ENCODE measurements around the gene RRAS2.
A peak's percentile ranks its signal among the peaks of the same experiment; 100 is the strongest.
"Not testable (repeated sequence)": the region's sequence is repeated elsewhere in the genome, so short reads cannot be mapped to it uniquely, and the experiment has no call there.

The RRAS2 gene

DNA sequence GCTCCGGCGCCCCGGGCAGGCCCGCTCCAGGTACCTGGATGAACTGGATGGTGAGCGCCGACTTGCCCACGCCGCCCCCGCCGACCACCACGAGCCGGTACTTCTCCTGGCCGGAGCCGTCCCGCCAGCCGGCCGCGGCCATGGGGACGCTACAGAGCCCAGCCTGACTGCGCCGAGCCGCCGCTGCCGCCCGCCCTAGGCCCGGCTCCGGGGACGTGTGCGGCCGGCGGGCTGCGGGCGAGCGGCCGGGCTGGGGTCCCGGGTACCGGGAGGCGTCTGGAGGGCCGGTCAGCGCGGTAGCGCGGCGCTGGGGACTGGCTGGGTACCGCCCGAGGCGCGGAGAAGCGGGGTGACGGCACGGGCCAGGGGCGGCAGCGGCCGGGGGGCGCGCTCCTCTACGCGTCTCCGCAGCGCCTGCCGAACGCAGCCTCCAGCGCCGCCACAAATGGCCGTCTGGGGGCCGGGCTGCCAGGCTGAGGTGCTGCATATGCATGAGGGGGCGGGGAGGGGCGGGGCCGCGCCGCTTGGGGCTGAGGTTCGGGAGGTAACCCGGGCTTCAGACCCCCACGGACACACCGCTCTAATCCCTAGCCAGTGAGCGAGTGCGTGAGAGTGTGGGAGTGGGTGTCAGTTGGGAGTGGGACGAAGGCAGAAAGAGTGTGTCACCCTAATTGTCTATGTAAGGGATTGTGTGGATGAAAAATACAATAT is at the start of gene RRAS2:
Gene RRAS2 (minus strand): TSS at position 455 of the 711 bp plus-strand sequence. CDS start 313 bp downstream, at position 142.
- peaks cover 56% of the 10 kb centered on the region for H3K4me1 Mint-ChIP-seq
- peak; percentile 83 for DNase-seq
- peaks cover 8% of the 10 kb centered on the region for H3K27me3 Mint-ChIP-seq

DNA sequence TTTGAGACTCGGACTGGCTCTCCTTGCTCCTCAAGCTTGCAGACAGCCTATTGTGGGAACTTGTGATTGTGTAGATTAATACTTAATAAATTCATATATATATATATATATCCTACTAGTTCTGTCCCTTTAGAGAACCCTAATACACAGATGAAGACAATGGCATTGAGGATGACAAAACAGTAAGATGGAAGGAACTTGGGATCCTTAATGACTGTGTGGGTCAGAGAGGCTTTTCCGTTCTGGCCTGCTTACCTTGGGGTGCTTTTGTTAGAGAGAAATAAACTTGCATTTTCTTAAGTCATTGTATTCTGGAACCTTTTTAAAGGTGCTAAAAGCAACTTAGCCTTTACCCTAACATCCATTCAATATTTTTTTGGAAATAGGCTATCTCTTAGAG is 49.6 kb upstream of the RRAS2 start:
- no peaks in the 10 kb centered on the region for H3K9me3 Mint-ChIP-seq
- no peaks in the 10 kb centered on the region for H3K27me3 Mint-ChIP-seq
- H3K27ac Mint-ChIP-seq: no peak overlapping the region
- ATAC-seq (no peak), DNase-seq (no peak)
- no peak overlapping the region for H3K4me3 Mint-ChIP-seq
- peaks cover 45% of the 10 kb centered on the region for H3K4me1 Mint-ChIP-seq

More for the DNA sequence above, at the start of gene RRAS2:
- Mint-ChIP-seq H3K9me3 (no peaks in the 10 kb centered on the region), H3K4me3 (peak within 1 kb of the TSS; percentile 94 to 97), H3K27ac (peak within 1 kb of the TSS; percentile 93 to 97)
- peak; percentile 94 for ATAC-seq

DNA sequence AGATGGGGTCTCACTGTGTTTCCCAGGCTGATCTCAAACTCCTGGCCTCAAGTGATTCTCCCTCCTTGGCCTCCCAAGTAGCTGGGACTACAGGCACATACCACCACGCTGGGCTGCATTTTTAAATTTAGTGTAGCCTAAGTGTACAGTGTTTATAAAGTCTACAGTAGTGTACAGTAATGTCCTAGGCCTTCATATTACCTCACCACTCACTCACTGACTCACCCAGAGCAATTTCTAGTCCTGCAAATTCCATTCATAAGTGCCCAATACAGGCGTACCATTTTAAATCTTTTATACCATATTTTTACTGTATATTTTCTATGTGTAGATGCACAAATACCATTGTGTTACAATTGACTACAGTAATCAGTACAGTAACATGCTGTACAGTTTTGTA is 47.1 kb upstream of the RRAS2 start:
- peaks cover 20% of the 10 kb centered on the region for H3K4me1 Mint-ChIP-seq
- not testable (repeated sequence) for DNase-seq, H3K9me3 Mint-ChIP-seq, H3K4me3 Mint-ChIP-seq, H3K27me3 Mint-ChIP-seq, H3K27ac Mint-ChIP-seq, ATAC-seq

DNA sequence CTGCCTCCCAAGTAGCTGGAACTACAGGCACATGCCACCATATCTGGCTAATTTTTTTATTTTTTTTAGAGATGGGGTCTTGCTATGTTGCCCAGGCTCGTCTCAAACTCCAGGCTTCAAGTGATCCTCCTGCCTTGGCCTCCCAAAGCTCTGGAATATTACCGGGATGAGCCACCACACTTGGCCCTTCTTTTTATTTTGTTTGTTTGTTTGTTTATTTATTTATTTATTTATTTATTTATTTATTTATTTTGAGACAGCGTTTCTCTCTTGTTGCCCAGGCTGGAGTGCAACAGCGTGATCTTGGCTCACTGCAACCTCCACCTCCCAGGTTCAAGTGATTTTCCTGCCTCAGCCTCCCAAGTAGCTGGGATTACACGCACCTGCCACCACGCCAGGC is 44.5 kb upstream of the RRAS2 start:
- not testable (repeated sequence) for H3K4me1 Mint-ChIP-seq, H3K4me3 Mint-ChIP-seq, DNase-seq, H3K9me3 Mint-ChIP-seq, ATAC-seq, H3K27ac Mint-ChIP-seq, H3K27me3 Mint-ChIP-seq

DNA sequence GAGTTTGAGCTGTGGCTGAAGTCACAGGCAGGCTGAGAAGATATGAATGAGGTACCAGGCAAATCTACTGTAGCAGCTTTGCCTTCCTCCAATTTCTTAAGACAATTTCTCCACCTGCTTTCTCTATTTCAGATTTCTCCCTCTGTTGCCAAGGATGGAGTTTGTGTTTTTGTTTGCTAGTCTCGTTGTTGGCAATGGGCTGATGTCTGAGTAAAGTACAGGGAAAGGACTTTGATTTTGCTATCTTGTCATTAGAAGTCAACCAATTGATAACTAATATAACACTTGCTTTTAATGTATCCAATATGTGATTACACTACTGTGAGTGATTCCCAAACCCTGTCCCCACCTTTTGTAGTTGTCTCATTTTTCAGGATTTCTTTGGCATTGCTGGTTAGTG is 40.1 kb upstream of the RRAS2 start:
- Mint-ChIP-seq H3K4me3 (no peak overlapping the region), H3K27ac (no peak overlapping the region), H3K4me1 (peaks cover under 1% of the 10 kb centered on the region), H3K9me3 (no peaks in the 10 kb centered on the region), H3K27me3 (peaks cover 8% of the 10 kb centered on the region)
- no peak for ATAC-seq
- no peak for DNase-seq

DNA sequence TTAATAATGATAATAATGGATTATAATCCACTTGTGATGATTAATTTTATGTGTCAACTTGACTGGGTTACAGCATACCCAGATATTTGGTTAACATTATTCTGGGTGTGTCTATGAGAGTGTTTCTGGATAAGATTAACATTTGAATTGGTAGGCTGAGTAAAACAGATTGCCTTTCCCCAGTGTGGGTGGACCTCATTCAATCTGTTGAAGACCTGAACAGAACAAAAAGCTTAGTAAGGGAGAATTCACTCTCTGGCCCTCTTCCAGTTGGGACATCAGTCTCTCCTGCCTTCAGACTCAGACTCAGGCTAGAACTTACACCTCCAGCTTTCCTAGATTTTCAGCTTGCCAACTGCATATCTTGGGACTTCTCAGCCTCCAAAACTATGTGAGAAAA is 37.3 kb upstream of the RRAS2 start:
- Mint-ChIP-seq H3K27ac (no peak overlapping the region), H3K9me3 (no peaks in the 10 kb centered on the region), H3K4me1 (peaks cover 6% of the 10 kb centered on the region), H3K27me3 (peaks cover 8% of the 10 kb centered on the region), H3K4me3 (no peak overlapping the region)
- ATAC-seq (no peak), DNase-seq (no peak)

DNA sequence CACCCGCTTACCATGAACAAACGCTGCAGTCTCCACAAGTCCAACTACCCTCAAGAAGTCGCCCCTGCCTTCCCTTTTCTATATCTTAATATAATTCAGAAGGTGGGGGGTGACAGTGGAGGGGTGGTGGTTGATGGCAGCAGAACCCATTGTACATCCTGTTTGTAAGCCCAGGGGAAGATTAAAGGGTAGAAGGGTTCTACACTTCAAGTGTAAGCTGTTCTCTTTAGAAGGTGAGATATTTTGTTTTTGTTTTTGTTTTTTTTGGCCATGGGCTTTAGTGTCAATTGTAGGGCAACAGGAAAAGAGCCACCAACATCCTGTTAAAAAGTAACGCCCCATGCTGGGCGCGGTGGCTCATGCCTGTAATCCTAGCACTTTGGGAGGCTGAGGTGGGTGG is 34.9 kb upstream of the RRAS2 start:
- ATAC-seq: no peak
- Mint-ChIP-seq H3K4me1 (peaks cover 6% of the 10 kb centered on the region), H3K4me3 (no peak overlapping the region), H3K9me3 (no peaks in the 10 kb centered on the region), H3K27ac (no peak overlapping the region), H3K27me3 (peaks cover 8% of the 10 kb centered on the region)
- DNase-seq: no peak

DNA sequence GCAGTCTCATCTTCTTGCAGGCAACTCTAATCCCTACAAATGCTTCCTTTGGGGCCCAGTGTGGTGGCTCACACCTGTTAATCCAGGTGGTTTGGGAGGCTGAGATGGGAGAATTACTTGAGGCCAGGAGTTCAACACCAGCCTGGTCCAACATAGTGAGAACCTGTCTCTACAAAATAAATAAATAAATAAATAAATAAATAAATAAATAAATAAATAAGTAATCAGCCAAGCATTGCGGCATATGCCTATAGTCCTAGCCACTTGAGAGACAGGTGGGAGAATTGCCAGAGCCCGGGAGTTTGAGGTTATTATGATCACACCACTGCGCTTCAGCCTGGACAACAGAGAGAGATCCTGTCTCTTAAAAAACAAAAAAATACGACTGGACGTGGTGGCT is 34.1 kb upstream of the RRAS2 start:
- H3K27ac Mint-ChIP-seq: no peak overlapping the region
- H3K27me3 Mint-ChIP-seq: peaks cover 3% of the 10 kb centered on the region
- no peak for ATAC-seq
- H3K9me3 Mint-ChIP-seq: peaks cover 0 to 2% of the 10 kb centered on the region in 2 donors
- no peak for DNase-seq
- no peak overlapping the region for H3K4me3 Mint-ChIP-seq
- H3K4me1 Mint-ChIP-seq: peaks cover 6% of the 10 kb centered on the region

DNA sequence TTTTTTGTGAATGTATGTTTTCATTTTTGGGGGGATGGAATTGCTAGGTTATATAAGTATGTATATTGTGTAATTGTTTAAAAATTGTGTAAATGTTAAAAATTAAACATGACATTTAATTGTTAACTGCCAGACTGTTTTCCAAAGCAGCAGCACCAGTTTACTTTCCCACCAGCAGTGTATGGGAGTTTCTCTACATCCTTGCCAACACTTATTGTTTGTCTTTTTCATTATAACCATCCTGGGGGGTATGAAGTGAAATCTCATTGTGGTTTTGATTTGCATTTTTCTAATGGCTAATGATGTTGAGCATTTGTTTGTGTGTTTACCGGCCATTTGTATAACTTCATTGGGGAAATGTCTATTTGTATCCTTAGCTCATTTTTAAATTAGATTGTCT is 31.7 kb upstream of the RRAS2 start:
- ATAC-seq (no peak), DNase-seq (no peak)
- peaks cover 0 to 4% of the 10 kb centered on the region in 2 donors for H3K9me3 Mint-ChIP-seq
- H3K27ac Mint-ChIP-seq: no peak overlapping the region
- no peak overlapping the region for H3K4me3 Mint-ChIP-seq
- H3K27me3 Mint-ChIP-seq: peaks cover 7% of the 10 kb centered on the region
- H3K4me1 Mint-ChIP-seq: peaks cover 6% of the 10 kb centered on the region

DNA sequence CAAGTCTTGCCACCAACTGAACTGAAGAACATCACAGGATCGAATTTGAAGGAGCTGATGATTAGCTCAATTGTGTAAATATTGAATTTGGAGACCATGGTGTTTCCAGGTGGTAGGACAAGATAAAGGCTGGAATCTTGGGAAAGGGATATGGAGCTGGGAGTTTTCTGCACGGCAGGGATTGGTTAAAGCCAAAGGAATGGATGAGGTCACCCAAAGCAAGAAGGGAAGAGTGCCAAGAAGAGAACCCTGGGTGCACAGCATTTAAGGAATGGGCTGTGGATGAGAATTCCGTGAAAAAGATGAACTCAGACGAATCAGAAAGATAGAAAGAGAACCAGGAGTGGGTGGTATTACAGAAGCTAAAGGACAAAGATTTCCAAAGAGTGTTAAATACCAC is 29.4 kb upstream of the RRAS2 start:
- H3K4me3 Mint-ChIP-seq: no peak overlapping the region

DNA sequence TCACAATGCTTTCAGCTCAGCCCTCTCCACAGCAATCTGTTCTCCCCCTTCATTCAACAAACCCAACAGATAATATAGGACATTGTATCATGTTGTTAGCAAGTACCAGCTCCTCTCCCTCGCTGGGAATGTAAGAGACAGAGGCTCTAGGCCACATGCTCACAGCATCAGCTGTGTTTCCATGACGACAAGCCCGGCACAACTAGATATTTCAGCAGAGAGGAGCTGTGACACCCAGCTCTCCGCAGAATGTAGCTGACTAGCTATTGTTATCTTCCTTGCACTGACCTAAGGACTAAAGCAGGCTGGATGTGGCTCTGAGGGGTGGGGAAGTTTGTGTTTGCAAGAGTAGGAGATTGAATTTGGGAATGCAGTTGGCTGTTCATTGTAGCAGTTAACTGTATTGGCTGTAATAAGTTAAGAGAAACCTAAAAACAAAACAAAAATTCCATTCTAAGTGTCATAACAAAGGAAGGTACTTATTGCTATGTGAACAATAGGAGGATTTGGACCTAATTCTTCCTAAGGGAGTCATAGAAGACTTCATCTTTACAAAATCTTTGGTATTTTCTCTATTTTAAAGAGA is 28.0 kb upstream of the RRAS2 start:
- no peaks in the 10 kb centered on the region for H3K4me1 Mint-ChIP-seq
- no peak overlapping the region for H3K4me3 Mint-ChIP-seq
- H3K27ac Mint-ChIP-seq: no peak overlapping the region
- no peak for DNase-seq
- no peak for ATAC-seq
- peaks cover 15% of the 10 kb centered on the region for H3K27me3 Mint-ChIP-seq
- H3K9me3 Mint-ChIP-seq: peaks cover 0 to 4% of the 10 kb centered on the region in 2 donors

More for the DNA sequence above, 29.4 kb upstream of the RRAS2 start:
- no peak overlapping the region for H3K27ac Mint-ChIP-seq
- no peak for DNase-seq
- H3K4me1 Mint-ChIP-seq: no peaks in the 10 kb centered on the region
- H3K9me3 Mint-ChIP-seq: peaks cover 0 to 4% of the 10 kb centered on the region in 2 donors
- H3K27me3 Mint-ChIP-seq: peaks cover 7% of the 10 kb centered on the region
- ATAC-seq: no peak

DNA sequence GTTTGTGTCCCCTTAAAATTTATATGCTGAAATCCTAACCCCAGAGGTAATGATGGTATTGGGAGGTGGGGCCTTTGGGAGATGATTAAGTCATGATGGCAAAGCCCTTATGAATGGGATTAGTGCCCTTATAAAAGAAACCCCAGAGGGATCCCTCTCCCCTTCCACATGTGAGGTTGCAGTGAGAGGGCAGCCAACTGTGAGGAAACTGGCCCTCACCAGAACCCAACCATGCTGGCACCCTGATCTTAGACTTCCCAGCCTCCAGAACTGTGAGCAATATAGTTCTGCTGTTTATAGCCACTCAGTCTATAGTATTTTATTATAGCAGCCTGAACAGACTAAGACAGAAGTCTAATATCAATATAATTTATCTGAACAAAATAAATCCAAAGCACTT is 27.1 kb upstream of the RRAS2 start:
- Mint-ChIP-seq H3K9me3 (peaks cover 0 to 4% of the 10 kb centered on the region in 2 donors), H3K27ac (no peak overlapping the region), H3K4me3 (no peak overlapping the region), H3K4me1 (peaks cover 8% of the 10 kb centered on the region), H3K27me3 (peaks cover 21% of the 10 kb centered on the region)
- no peak for DNase-seq
- ATAC-seq: no peak

DNA sequence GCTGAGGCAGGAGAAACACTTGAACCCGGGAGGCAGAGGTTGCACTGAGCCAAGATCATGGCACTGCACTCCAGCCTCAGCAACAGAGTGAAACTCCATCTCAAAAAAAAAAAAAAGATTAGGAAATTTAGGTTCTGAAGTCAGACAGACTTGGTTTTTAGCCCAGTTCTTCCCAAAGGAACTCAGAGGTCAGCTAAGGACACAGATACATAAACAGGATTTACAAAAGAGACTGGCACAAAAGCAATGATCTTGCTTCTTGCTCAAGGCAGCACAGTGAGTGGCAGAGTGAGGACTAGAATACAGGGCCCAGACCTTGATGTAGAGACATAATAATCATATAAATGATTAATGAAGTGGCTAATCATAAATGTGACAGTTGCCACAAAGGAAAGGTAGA is 25.4 kb upstream of the RRAS2 start:
- Mint-ChIP-seq H3K4me3 (no peak overlapping the region), H3K27me3 (peaks cover 26% of the 10 kb centered on the region), H3K9me3 (peaks cover 0 to 4% of the 10 kb centered on the region in 2 donors), H3K4me1 (peaks cover 12% of the 10 kb centered on the region), H3K27ac (no peak overlapping the region)
- no peak for DNase-seq
- no peak for ATAC-seq

DNA sequence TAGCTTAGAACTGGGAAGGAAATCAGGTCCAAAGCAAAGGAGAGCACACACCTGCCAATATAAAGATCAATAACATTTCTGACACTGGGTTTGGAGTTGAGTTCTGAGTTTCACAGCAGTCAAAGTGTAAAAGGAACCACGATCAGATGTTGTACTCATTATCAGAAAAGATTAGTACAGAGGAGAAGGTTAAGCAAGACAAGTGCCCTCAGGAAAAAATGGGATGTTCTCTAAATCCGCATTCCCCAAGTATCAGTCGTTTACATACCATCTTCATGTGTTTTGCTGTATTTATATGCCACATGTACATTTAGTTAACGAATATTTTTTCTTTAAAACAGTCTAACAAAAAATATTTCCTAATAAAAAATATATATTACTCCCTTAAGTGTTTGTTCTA is 23.0 kb upstream of the RRAS2 start:
- DNase-seq (no peak), ATAC-seq (no peak)
- Mint-ChIP-seq H3K4me1 (peaks cover 20% of the 10 kb centered on the region), H3K9me3 (no peaks in the 10 kb centered on the region), H3K27ac (no peak overlapping the region), H3K4me3 (no peak overlapping the region), H3K27me3 (peaks cover 37% of the 10 kb centered on the region)

DNA sequence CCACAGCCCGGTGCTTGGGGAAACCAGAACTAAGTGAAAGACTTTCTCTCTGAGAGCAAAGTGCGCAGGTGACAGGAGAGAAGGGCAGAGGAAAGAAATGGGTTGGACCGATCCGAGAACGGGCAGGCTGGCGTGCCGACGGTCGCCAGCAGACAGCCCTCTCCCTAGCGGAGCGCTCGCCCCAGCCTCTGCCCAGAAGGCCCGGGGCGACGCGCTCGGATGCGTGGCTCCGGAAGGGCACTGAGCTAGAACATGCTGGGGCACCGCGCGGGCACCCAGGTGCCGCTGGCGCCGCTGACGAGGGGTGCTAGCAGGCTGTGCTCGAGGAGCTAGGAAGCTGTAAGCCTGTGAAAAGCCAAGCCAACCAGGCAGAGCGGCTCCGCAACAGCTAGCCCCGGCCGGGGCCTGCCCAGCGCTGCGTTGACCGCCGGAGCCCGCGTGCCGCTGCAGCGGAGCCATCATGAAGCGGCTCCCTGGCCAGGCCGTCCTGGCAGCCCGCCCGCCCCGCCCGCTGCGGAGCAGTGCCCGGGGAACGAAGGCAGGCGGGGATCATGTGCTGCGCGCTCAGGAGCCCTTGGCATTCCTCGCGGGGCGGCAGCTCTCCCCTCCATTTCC is 22.1 kb upstream of the RRAS2 start:
- peak; percentile 63 to 64 for DNase-seq
- ATAC-seq: peak; percentile 94
- no peaks in the 10 kb centered on the region for H3K9me3 Mint-ChIP-seq
- H3K27me3 Mint-ChIP-seq: peaks cover 40% of the 10 kb centered on the region
- H3K27ac Mint-ChIP-seq: peak overlapping the region; percentile 83 to 86
- H3K4me3 Mint-ChIP-seq: peak overlapping the region; percentile 80 to 87
- H3K4me1 Mint-ChIP-seq: peaks cover 25% of the 10 kb centered on the region

Data from stimulated activated naive CD8-positive, alpha-beta T cell treated with anti-CD3 and anti-CD28 coated beads, Interleukin-15, amount 100 ng/mL, for 72 hours (primary cell).